SK-N-SH treated with all-trans-retinoic acid at 6 μM for 48 hours (cell line): ENCODE results near the gene CETP.

Experiments used
- ATAC-seq: fragments of 200-7000 bp; cut with Tn5 transposase; 3 replicates; pipeline ENCODE4 v1.9.1; 2020; ENCODE audit warnings: mild to moderate bottlenecking, moderate library complexity
- ARNTL ChIP-seq: fragments of 450-650 bp; formaldehyde crosslinking; IDR thresholded peaks from 2 replicates; pipeline ENCODE4 v1.5.0; 2020; ENCODE audit warnings: low read depth, mild to moderate bottlenecking, moderate library complexity, borderline replicate concordance
- BACH2 ChIP-seq: fragments of 250-450 bp; sonication (Bioruptor Pico); IDR thresholded peaks from 2 replicates; pipeline ENCODE4 v1.9.0; 2021; ENCODE audit warnings: mild to moderate bottlenecking, borderline replicate concordance
- CREB5 ChIP-seq: fragments of 250-450 bp; sonication (Bioruptor Pico); IDR thresholded peaks from 2 replicates; pipeline ENCODE4 v1.5.1; 2020; ENCODE audit warnings: low read depth, mild to moderate bottlenecking, moderate library complexity
- CSRNP3 ChIP-seq: fragments of 250-450 bp; sonication (Bioruptor Pico); IDR thresholded peaks from 2 replicates; pipeline ENCODE4 v1.5.1; 2021; ENCODE audit warnings: mild to moderate bottlenecking, moderate library complexity
- ESRRG ChIP-seq: fragments of 250-450 bp; sonication (Bioruptor Pico); IDR thresholded peaks from 2 replicates; pipeline ENCODE4 v1.6.1; 2021; ENCODE audit warnings: mild to moderate bottlenecking
- ISL1 ChIP-seq: fragments of 250-450 bp; sonication (Bioruptor Pico); IDR thresholded peaks from 2 replicates; pipeline ENCODE4 v2.1.2; 2022; ENCODE audit warnings: mild to moderate bottlenecking, moderate library complexity
- OSR1 ChIP-seq: fragments of 250-450 bp; sonication (Bioruptor Pico); IDR thresholded peaks from 2 replicates; pipeline ENCODE4 v1.8.0; 2022; ENCODE audit warnings: moderate library complexity, mild to moderate bottlenecking, inconsistent platforms
- PATZ1 ChIP-seq: fragments of 250-450 bp; sonication (Bioruptor Pico); IDR thresholded peaks from 2 replicates; pipeline ENCODE4 v1.8.0; 2020; ENCODE audit warnings: mild to moderate bottlenecking, moderate library complexity, borderline replicate concordance
- RARB ChIP-seq: fragments of 250-450 bp; sonication (Bioruptor Pico); IDR thresholded peaks from 2 replicates; pipeline ENCODE4 v1.8.0; 2021; ENCODE audit warnings: mild to moderate bottlenecking, moderate library complexity
- TCF4 ChIP-seq: fragments of 250-450 bp; sonication (Bioruptor Pico); IDR thresholded peaks from 2 replicates; pipeline ENCODE4 v1.8.0; 2021; ENCODE audit warnings: mild to moderate bottlenecking, moderate library complexity, borderline replicate concordance
- TOX ChIP-seq: fragments of 250-450 bp; sonication (Bioruptor Pico); IDR thresholded peaks from 2 replicates; pipeline ENCODE4 v1.8.0; 2021; ENCODE audit warnings: mild to moderate bottlenecking, moderate library complexity, borderline replicate concordance
- TSHZ2 ChIP-seq: fragments of 250-450 bp; sonication (Bioruptor Pico); IDR thresholded peaks from 2 replicates; pipeline ENCODE4 v1.5.0; 2020; ENCODE audit warnings: mild to moderate bottlenecking, moderate library complexity
- ZC3H10 ChIP-seq: fragments of 250-450 bp; sonication (Bioruptor Pico); IDR thresholded peaks from 2 replicates; pipeline ENCODE4 v1.5.1; 2021; ENCODE audit warnings: mild to moderate bottlenecking, moderate library complexity
- ZFP3 ChIP-seq: fragments of 250-450 bp; sonication (Bioruptor Pico); IDR thresholded peaks from 2 replicates; pipeline ENCODE4 v1.5.0; 2020; ENCODE audit warnings: mild to moderate bottlenecking, moderate library complexity
- ZFP30 ChIP-seq: fragments of 450-650 bp; formaldehyde crosslinking; IDR thresholded peaks from 2 replicates; pipeline ENCODE4 v1.5.0; 2022; ENCODE audit warnings: mild to moderate bottlenecking, moderate library complexity
- ZNF565 ChIP-seq: fragments of 450-650 bp; formaldehyde crosslinking; conservative IDR thresholded peaks from 2 replicates; pipeline ENCODE4 v1.5.0; 2020; ENCODE audit warnings: low read depth, mild to moderate bottlenecking, moderate library complexity
- ZNF8 ChIP-seq: fragments of 450-650 bp; formaldehyde crosslinking; IDR thresholded peaks from 2 replicates; pipeline ENCODE4 v1.5.0; 2020; ENCODE audit warnings: mild to moderate bottlenecking, moderate library complexity

The CETP gene

GRCh38 chr16:56965149-56966092, 3.7 kb downstream of the CETP start (continued):
- TF ChIP-seq PATZ1 (CRISPR knock-in tag): no peak
- TF ChIP-seq CREB5: no peak
- TF ChIP-seq BACH2 (CRISPR knock-in tag): no peak
- TF ChIP-seq TCF4: no peak
- TF ChIP-seq TSHZ2: no peak

DNA sequence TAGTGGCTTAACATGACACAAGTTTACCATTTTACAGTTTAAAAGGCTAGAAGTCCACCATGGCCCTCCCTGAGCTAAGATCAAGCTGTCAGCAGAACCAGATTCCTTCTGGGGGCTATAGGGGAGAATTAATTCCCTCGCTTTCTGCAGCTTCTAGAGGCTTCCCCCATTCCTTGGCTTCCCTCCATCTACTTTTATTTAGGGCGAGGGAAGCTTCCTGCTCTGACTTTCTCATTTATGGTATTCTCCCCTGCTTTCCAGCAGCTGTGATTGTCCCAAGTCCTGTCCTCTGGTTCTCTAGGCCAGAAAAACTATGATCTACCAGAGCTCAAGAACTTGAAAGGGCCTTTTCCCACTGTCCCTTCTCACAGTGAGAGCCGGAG, 4.3 kb downstream of the CETP start:
- TF ChIP-seq ZNF565 (CRISPR knock-in tag) (no peak), OSR1 (CRISPR knock-in tag) (no peak), ISL1 (CRISPR knock-in tag) (no peak), ZFP30 (CRISPR knock-in tag) (no peak), CREB5 (no peak), TSHZ2 (no peak), ZC3H10 (CRISPR knock-in tag) (no peak), ARNTL (CRISPR knock-in tag) (no peak), RARB (CRISPR knock-in tag) (no peak), ZNF8 (CRISPR knock-in tag) (no peak), TOX (CRISPR knock-in tag) (no peak), PATZ1 (CRISPR knock-in tag) (no peak), CSRNP3 (CRISPR knock-in tag) (no peak), TCF4 (no peak), ESRRG (CRISPR knock-in tag) (no peak), ZFP3 (CRISPR knock-in tag) (no peak)
- ATAC-seq: no peak
